EL (cell line): ENCODE results near the gene IL36RN.

Experiments used
- DNase-seq: peaks from one replicate; pipeline ENCODE4 v3.0.0-alpha.2; 2016

IL36RN gene

GRCh38 chr2:113058998-113059960 lies at the start of gene IL36RN:
Gene IL36RN (plus strand): TSS chr2:113059198. CDS start chr2:113059439, 241 bp downstream.
- DNase-seq, result no peak

DNA sequence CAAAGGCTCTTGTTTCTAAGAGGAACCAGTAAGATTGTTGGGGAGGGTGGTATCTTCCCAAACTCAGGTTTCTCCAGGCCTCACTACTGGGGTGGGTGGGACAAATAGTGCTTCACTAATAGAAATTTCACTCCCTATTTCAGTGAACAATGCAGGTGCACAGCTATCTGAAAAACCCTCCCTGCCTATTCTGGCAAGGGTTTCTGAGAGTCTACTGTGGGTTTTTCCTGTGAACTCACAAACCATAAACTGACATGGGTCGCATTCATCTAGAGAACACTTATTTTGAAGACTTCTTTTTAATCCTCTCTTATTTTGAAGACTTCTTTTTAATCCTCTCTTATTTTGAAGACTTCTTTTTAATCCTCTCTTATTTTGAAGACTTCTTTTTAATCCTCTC lies 49.4 kb upstream of the IL36RN start:
- no peak for DNase-seq

- peak; percentile 69 for DNase-seq
Measured at GRCh38 chr2:113010088-113010487, 48.9 kb upstream of the IL36RN start.

GRCh38 chr2:113011108-113011507 lies 47.9 kb upstream of the IL36RN start:
- DNase-seq, result no peak

- peak; percentile 31 for DNase-seq
Measured at GRCh38 chr2:113012436-113013335, 46.3 kb upstream of the IL36RN start.

- no peak for DNase-seq
Measured at GRCh38 chr2:113013336-113013661, 45.7 kb upstream of the IL36RN start.

- DNase-seq, result no peak
Measured at GRCh38 chr2:113014067-113014466, 44.9 kb upstream of the IL36RN start.

- no peak for DNase-seq
Measured at GRCh38 chr2:113015042-113015441, 44.0 kb upstream of the IL36RN start.

GRCh38 chr2:113015655-113016054 lies 43.3 kb upstream of the IL36RN start:
- DNase-seq, result no peak

DNA sequence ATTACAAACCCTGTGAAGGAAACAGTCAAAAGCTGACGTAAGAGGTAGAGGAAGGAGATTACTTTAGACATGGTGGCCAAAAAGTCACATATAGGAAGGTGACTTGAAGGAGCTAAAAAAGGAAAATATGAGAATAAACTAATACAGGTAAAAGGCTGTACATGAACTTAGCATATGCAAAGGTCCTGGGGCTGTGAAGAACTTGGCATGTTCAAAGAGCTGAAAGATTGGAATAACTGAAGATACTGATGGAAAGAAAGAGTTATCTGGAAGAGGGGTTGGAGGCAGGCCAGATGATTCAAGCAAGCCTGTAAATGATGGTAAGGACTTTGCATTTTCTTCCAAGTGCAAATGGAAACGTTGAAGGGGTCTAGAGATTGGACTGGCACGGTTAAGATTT lies 40.5 kb upstream of the IL36RN start:
- no peak for DNase-seq

DNA sequence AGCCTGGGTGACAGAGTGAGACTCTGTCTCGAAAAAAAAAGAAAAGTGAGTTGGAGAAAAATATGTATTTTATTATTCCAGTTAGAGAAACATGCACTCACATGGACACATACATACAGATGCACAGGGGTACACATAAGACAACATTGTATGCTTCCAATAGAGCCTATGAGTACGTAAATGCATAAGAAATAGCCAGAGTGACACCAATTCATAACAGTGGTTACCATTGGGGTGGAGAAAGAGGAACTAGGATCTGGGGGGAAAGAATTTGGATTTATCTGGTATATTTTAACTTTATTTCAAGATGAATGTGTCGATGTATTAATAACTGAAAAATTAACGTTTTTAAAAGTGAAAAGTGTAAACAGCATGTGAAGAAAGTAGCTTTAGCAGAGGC lies 37.7 kb upstream of the IL36RN start:
- no peak for DNase-seq

DNA sequence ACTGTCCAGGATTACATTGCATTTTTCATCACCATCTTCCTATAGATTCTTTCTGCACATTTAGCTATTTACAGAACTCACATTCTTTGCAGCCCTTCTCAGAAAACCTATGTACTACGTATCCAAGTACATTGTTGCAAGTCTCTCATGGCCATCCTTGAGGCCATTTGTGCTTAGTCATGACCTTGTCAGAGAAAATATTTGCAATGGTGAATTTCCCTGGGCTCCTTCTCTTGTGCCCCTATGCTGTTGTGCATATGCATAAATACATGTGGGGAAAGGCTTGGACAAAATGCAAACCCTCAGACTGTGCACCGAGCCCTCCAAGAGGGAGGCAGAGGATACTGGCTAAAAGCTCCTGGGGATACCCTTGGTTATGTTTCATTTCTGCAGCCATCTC lies 34.2 kb upstream of the IL36RN start:
- DNase-seq, result no peak

DNA sequence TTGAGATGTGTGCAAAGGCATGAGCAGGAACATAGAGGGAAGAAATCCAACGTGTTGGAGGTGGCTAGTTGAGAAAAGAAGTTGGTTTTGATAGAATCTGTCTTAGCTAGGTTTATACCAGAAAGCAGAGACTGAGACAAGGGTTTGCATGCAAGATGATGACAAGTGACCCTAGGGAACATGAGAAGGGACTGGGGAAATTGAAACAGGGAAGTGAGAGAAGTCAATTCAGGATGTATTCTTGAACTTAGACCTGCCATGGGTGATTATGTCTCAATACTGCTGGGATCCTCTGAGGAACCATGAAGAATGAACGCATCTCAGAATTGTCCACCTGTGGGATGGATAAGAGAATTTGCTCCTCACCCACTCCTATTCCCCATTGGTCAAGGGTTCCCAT lies 33.3 kb upstream of the IL36RN start:
- DNase-seq, result no peak

DNA sequence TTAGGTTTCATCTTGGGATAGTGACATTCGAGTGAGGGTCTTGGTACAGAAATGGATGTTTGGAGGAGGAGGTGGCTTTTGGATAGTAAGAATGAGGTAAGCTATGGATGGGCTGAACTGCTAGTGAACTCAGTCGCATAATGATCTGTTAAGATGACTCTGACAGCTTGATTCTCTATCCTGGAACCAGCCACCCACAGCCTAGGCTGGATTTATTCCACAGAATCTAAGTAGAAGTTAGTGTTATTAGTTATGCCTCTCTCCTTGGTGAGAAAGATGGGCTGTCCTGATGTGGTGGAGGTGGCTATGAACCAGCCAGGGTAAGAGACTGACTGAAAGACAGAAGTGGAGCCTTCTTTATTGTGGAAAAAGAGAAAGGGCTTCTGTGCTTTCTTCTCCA lies 31.3 kb upstream of the IL36RN start:
- no peak for DNase-seq

DNA sequence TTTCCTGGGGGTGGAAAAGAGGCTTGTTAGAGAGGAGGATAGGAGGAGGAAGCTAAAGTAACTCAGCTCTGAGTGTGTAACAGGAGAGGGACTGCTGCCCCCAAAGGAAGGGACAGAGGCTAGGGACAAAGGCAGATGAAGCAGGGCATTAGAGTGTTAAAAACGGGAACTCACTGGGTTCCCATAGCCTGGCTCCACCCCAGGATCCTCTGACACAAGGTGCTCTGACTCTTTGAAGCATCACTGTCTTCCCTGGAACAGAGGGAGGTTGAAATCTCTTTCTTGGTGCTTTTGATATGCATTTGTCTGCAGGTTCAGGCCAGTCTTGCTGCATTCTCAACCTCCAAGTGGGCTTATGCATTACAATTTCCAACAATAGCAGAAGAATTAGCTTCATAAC lies 30.9 kb upstream of the IL36RN start:
- DNase-seq, result no peak

GRCh38 chr2:113032737-113033136 lies 26.3 kb upstream of the IL36RN start:
- no peak for DNase-seq

DNA sequence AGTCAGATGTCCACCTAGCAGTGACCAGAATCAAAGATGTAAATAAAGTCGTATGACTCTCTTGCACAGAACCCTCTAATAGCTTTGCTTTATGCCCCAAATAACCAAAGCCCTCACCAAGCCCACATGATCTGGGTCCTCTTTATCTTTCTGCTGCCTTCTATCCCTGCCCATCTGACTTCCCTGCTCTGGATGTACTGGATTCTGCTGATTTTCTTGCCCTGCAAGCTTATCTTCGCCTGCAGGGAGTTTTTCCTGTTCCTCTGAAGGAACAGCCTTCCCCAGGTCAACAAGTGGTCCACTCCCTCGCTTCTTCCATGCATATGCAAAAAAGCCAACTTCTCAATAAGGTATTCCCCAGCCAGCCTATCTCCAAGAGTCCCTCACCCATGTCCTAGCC lies 25.0 kb upstream of the IL36RN start:
- DNase-seq, result no peak

DNA sequence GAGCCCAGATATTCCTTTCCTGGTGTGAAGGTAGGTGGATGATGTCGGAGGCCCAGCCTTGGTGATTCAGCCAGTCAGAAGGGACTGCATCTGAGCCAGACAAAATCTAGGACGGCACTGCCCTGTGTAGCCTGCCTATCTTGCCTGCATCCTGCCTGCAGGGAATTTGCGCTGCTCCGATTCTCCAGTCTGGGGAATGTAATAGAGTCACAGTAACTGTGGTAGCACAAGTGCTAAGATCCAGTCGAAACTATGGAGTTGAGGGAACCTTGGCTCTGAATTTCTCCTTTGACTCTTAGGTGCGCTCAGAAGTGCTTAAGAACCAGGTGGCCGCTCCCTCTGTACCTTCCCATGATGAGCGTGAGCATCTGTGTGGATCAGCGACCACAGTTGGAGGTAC lies 22.2 kb upstream of the IL36RN start:
- no peak for DNase-seq

- DNase-seq, result no peak
Measured at GRCh38 chr2:113038291-113038690, 20.7 kb upstream of the IL36RN start.

DNA sequence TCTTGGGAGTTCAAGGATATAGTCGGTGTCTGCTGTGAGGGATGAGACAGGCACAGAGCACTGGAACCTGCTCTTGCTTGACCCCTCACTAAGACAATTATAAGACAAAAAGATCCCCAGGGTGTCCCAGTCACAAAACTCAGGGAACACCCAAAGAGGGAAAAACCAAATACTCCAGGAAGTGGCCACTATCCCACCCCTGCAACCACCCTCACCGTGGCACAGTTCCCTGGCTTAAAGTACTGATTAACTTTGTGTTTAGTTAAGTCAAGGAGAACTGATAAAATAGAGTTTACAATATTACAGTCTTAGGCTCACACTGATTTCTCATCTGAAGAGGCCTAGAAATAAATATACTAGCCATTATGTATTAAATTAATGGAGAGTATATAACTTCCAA lies 19.8 kb upstream of the IL36RN start:
- no peak for DNase-seq

GRCh38 chr2:113039719-113040118 lies 19.3 kb upstream of the IL36RN start:
- no peak for DNase-seq

- no peak for DNase-seq
Measured at GRCh38 chr2:113041871-113042270, 17.1 kb upstream of the IL36RN start.

GRCh38 chr2:113046465-113046864 lies 12.5 kb upstream of the IL36RN start:
- DNase-seq, result no peak
